HL-60 (cell line): ENCODE data around the gene GFI1B.

Experiments
- CTCF ChIP-seq: IDR thresholded peaks from one replicate; pipeline ENCODE4 v1.5.1; 2011; ENCODE audit warnings: low read length, control low read depth, inconsistent platforms; ENCODE audit not compliant: insufficient read depth
- GABPA ChIP-seq: IDR thresholded peaks from 2 replicates; pipeline ENCODE4 v1.6.1; 2012; ENCODE audit warnings: low read depth
- POLR2AphosphoS5 ChIP-seq: IDR thresholded peaks from 2 replicates; pipeline ENCODE4 v1.6.1; 2012; ENCODE audit warnings: low read depth
- SPI1 ChIP-seq: IDR thresholded peaks from 2 replicates; pipeline ENCODE4 v1.6.1; 2012; ENCODE audit warnings: low read depth, mild to moderate bottlenecking, borderline replicate concordance
- TF ChIP-seq, protein P1 (sequence below): IDR thresholded peaks from 2 replicates; pipeline ENCODE4 v1.6.1; 2012; ENCODE audit warnings: low read depth; ENCODE audit not compliant: insufficient replicate concordance

DNA sequence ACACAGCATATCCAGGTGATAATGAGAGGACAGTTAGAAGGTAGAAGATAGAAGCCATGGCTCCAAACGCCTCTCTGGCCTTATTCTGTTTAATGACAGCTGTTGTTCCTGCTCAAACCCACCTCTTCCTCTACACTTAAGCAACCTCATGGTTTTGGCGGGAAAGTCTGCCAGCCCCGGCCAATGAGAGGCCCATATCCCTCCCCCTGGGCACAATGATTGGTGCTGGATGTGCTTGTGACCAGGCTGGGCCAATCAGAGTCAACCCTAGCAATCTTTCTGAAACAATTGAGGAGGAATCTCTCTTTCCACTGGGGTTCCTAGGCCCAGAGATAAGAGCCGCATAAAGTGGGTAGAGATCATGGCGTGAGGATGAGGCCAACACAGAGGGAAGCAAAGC, 4.8 kb upstream of the GFI1B start:
- TF ChIP-seq CTCF: no peak
- no peak for TF ChIP-seq POLR2AphosphoS5
- TF ChIP-seq, protein P1, sequence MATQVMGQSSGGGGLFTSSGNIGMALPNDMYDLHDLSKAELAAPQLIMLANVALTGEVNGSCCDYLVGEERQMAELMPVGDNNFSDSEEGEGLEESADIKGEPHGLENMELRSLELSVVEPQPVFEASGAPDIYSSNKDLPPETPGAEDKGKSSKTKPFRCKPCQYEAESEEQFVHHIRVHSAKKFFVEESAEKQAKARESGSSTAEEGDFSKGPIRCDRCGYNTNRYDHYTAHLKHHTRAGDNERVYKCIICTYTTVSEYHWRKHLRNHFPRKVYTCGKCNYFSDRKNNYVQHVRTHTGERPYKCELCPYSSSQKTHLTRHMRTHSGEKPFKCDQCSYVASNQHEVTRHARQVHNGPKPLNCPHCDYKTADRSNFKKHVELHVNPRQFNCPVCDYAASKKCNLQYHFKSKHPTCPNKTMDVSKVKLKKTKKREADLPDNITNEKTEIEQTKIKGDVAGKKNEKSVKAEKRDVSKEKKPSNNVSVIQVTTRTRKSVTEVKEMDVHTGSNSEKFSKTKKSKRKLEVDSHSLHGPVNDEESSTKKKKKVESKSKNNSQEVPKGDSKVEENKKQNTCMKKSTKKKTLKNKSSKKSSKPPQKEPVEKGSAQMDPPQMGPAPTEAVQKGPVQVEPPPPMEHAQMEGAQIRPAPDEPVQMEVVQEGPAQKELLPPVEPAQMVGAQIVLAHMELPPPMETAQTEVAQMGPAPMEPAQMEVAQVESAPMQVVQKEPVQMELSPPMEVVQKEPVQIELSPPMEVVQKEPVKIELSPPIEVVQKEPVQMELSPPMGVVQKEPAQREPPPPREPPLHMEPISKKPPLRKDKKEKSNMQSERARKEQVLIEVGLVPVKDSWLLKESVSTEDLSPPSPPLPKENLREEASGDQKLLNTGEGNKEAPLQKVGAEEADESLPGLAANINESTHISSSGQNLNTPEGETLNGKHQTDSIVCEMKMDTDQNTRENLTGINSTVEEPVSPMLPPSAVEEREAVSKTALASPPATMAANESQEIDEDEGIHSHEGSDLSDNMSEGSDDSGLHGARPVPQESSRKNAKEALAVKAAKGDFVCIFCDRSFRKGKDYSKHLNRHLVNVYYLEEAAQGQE: no peak
- TF ChIP-seq GABPA: no peak
- TF ChIP-seq SPI1: no peak
